ENCODE results near the gene CACNA2D2.

GRCh38 chr3:50372349-50372748, 131.1 kb downstream of the CACNA2D2 start:
- no peak for TF ChIP-seq CTCF (IDR thresholded peaks at IDR 0.05)
- no peak for TF ChIP-seq POLR2A (IDR thresholded peaks at IDR 0.05)
- no peak for TF ChIP-seq EP300 (IDR thresholded peaks at IDR 0.05)
